ENCODE measurements around the gene OR2C1. TPM values are rescaled to one million over a fixed set of nuclear protein-coding genes. Genes with fewer than 3 reads are reported as not detected.

Gene OR2C1
- under 1 TPM in 5 of 9 donors, not detected in 4; 0.14 to 0.44 (median 0.35) TPM for total RNA-seq
- under 1 TPM in 1 of 3 donors, not detected in 2; 0.24 TPM for polyA plus RNA-seq
- long read RNA-seq, donor 1, result 0 reads
- long read RNA-seq, donor 2, result 0 reads
- long read RNA-seq, donor 3, partial matches to known transcripts, result 0 of 2 reads
- long read RNA-seq, donor 3, other reads (novel, unspliced or antisense), result 0 of 2 reads
- long read RNA-seq, donor 4, result 0 reads
- long read RNA-seq, donor 5, result 0 reads
- long read RNA-seq, donor 6, result 0 reads
- long read RNA-seq, donor 7, result 0 reads
- long read RNA-seq, donor 8, result 0 reads
- long read RNA-seq, donor 9, result 0 reads
- long read RNA-seq, donor 10, result 0 reads

DNA sequence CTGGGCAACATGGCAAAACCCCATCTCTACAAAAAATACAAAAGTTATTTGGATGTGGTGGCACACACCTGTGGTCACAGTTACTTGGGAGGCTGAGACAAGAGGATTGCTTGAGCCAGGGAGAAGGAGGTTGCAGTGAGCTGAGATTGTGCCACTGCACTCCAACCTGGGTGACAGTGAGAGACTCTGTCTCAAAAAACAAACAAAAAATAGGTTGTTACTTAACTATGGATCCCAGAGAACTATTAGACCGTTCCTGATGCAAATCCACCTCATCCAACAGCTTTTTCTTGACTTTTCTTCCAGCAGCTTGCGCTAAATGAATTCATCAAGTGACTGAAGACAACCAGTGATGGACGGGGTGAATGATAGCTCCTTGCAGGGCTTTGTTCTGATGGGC, at the start of gene OR2C1:
Gene OR2C1, plus strand, starts transcription at position 301 of the 400 bp plus-strand sequence. Its CDS starts 52 bp downstream, at position 353.
- Histone ChIP-seq H3K4me3 (no peak within 1 kb of the TSS), H3K27me3 (no peaks in the 10 kb centered on the region), H3K27ac (no peak within 1 kb of the TSS), H3K36me3 (replicated peaks in 1 of 2) (no peaks in the 10 kb centered on the region), H3K9me3 (replicated peaks in 1 of 3) (no peaks in the 10 kb centered on the region), H3K4me1 (replicated peaks in 1 of 2) (no peaks in the 10 kb centered on the region)
- DNase-seq, result no peak
- intact Hi-C loops (cut with DNase I), result no loop called here
- TF ChIP-seq POLR2A (IDR thresholded peaks at IDR 0.05) (no peak), CTCF (IDR thresholded peaks at IDR 0.05) (no peak)
- WGBS, 4 donors, result 63 to 68% (median 66%) methylated on average over 3 of the region's 3 CpGs

DNA sequence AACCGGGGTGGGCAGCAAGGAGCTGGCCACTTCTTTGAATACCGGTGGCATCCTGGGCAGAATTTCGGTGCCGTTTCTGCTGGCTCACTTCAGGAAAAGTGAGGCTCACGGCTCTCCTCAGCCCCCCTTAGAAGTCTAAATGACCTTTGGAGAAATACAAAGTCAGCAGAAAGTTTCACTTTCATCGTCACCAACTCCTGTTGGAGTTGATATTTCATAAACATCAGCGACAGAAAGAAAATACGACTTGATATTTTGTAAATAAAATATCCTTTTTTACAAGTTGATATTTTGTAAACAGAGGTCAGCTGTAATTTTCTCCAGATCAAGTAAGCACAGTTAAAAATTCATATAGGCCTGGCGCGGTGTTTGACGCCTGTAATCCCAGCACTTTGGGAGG, 49.6 kb upstream of the OR2C1 start:
- Histone ChIP-seq H3K27me3 (no peaks in the 10 kb centered on the region), H3K27ac (peak overlapping the region in 4 of 5 donors; percentile 73 to 96 (median 92)), H3K9me3 (replicated peaks in 1 of 3) (peaks cover 0 to 18% (median 0%) of the 10 kb centered on the region in 3 donors), H3K36me3 (replicated peaks in 1 of 2) (peaks cover 0 to 12% of the 10 kb centered on the region in 2 donors), H3K4me3 (peak overlapping the region; percentile 26 to 97 (median 66)), H3K4me1 (replicated peaks in 1 of 2) (peaks cover 15 to 17% of the 10 kb centered on the region in 2 donors)
- TF ChIP-seq POLR2A (IDR thresholded peaks at IDR 0.05) (no peak), CTCF (IDR thresholded peaks at IDR 0.05) (no peak)
- 60 to 70% (median 66%) methylated on average over 11 of the region's 11 CpGs for WGBS, 4 donors
- intact Hi-C loops (cut with DNase I), result no loop called here
- DNase-seq, result no peak

DNA sequence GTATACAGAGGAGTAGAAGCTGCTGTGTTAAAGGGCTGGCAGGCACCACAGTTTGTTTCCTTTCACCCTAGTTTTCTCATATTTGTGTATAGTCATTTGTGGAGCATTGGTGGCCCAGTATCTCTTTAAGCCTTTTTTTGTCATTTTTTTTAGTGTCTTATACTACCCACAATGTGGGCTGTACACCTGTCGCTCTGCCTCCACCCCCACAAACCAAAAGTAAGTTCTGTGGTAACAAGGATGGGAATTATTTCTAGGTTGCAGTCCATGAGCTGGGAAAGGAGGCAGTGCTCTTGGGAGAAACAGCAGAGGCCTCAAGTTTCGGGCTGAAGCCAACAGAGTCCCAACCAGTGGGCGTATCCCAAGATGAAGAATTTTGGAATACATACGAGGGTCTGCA, 44.2 kb upstream of the OR2C1 start:
- no peaks in the 10 kb centered on the region for H3K27me3 ChIP-seq
- 94 to 96% (median 95%) methylated on average over 4 of the region's 4 CpGs for WGBS, 4 donors
- peaks cover 0 to 1% of the 10 kb centered on the region in 2 donors for H3K4me1 ChIP-seq (replicated peaks in 1 of 2)
- DNase-seq, result no peak
- H3K27ac ChIP-seq, result no peak overlapping the region
- peaks cover 0 to 12% of the 10 kb centered on the region in 2 donors for H3K36me3 ChIP-seq (replicated peaks in 1 of 2)
- peaks cover 0 to 55% (median 9%) of the 10 kb centered on the region in 3 donors for H3K9me3 ChIP-seq (replicated peaks in 1 of 3)
- intact Hi-C loops (cut with DNase I), result loop anchor here (10.0 kb wide), 2 partner anchors 87 to 93 kb away; partner anchors contain the start of genes ZNF174 (in 1 of the 2) and ZSCAN32 (in 1 of the 2)
- no peak for TF ChIP-seq CTCF (IDR thresholded peaks at IDR 0.05)
- no peak for TF ChIP-seq POLR2A (IDR thresholded peaks at IDR 0.05)
- H3K4me3 ChIP-seq, result no peak overlapping the region

- Histone ChIP-seq H3K27ac (no peak overlapping the region), H3K4me1 (replicated peaks in 1 of 2) (no peaks in the 10 kb centered on the region), H3K27me3 (no peaks in the 10 kb centered on the region), H3K36me3 (replicated peaks in 1 of 2) (no peaks in the 10 kb centered on the region), H3K4me3 (peak overlapping the region in 1 of 4 donors; percentile 7), H3K9me3 (replicated peaks in 1 of 3) (peaks cover 0 to 88% (median 30%) of the 10 kb centered on the region in 3 donors)
- intact Hi-C loops (cut with DNase I), result loop anchor here (10.0 kb wide), 2 partner anchors 87 to 93 kb away; partner anchors contain the start of genes ZNF174 (in 1 of the 2) and ZSCAN32 (in 1 of the 2)
- TF ChIP-seq CTCF (IDR thresholded peaks at IDR 0.05) (no peak), POLR2A (IDR thresholded peaks at IDR 0.05) (no peak)
- WGBS, 4 donors, result 94 to 98% (median 97%) methylated on average over 3 of the region's 3 CpGs
- no peak for DNase-seq
Observed at GRCh38 chr16:3317315-3317999, 38.2 kb upstream of the OR2C1 start.
